ENCODE measurements around the gene SHC3. TPM values are rescaled to one million over a fixed set of nuclear protein-coding genes. Genes with fewer than 3 reads are reported as not detected.

Gene SHC3
- polyA plus RNA-seq, 3 donors, result not detected

GRCh38 chr9:89215342-89215741 is 36.7 kb upstream of the SHC3 start:
- Mint-ChIP-seq H3K4me3 (no peak overlapping the region), H3K27ac (no peak overlapping the region), H3K4me1 (no peaks in the 10 kb centered on the region), H3K36me3 (no peaks in the 10 kb centered on the region), H3K9me3 (peaks cover 0 to 5% (median 3%) of the 10 kb centered on the region in 7 donors), H3K27me3 (ENCODE audit: low read depth in 3 of 3) (peaks cover 5 to 18% (median 10%) of the 10 kb centered on the region in 3 donors)
- no peak overlapping the region for H3K9ac ChIP-seq (ENCODE audit: insufficient read depth, low read length, poor library complexity, severe bottlenecking)
- H3K9me3 ChIP-seq (replicated peaks in 1 of 2; ENCODE audit: control insufficient read depth in 1 of 2, insufficient read depth in 1 of 2, low read length in 2 of 2), result no peaks in the 10 kb centered on the region
- no peaks in the 10 kb centered on the region for H3K79me2 ChIP-seq (ENCODE audit: insufficient read depth, low read length)
- intact Hi-C loops (cut with micrococcal nuclease), result no loop called here
- TF ChIP-seq, protein P1, sequence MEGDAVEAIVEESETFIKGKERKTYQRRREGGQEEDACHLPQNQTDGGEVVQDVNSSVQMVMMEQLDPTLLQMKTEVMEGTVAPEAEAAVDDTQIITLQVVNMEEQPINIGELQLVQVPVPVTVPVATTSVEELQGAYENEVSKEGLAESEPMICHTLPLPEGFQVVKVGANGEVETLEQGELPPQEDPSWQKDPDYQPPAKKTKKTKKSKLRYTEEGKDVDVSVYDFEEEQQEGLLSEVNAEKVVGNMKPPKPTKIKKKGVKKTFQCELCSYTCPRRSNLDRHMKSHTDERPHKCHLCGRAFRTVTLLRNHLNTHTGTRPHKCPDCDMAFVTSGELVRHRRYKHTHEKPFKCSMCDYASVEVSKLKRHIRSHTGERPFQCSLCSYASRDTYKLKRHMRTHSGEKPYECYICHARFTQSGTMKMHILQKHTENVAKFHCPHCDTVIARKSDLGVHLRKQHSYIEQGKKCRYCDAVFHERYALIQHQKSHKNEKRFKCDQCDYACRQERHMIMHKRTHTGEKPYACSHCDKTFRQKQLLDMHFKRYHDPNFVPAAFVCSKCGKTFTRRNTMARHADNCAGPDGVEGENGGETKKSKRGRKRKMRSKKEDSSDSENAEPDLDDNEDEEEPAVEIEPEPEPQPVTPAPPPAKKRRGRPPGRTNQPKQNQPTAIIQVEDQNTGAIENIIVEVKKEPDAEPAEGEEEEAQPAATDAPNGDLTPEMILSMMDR (IDR thresholded peaks at IDR 0.05), result no peak
- H3K4me1 ChIP-seq (ENCODE audit: control insufficient read depth in 1 of 2, insufficient read depth in 2 of 2, low read length in 2 of 2), result no peaks in the 10 kb centered on the region
- no peak overlapping the region for H2AFZ ChIP-seq (ENCODE audit: insufficient read depth, low read depth, low read length, poor library complexity, severe bottlenecking)
- no peak overlapping the region for H3K27ac ChIP-seq (ENCODE audit: low read depth in 1 of 2, low read length in 2 of 2)
- no peaks in the 10 kb centered on the region for H3K36me3 ChIP-seq (replicated peaks in 1 of 2; ENCODE audit: control insufficient read depth in 1 of 2, insufficient read depth in 2 of 2, low read length in 2 of 2)
- no peaks in the 10 kb centered on the region for H4K20me1 ChIP-seq (ENCODE audit: insufficient read depth, low read length)
- 69% methylated on average over 2 of the region's 3 CpGs for WGBS (ENCODE audit: insufficient coverage)
- no peak for DNase-seq
- no peak overlapping the region for H3K4me2 ChIP-seq (replicated peaks; ENCODE audit: extremely low read depth, low read length, poor library complexity, severe bottlenecking)
- no peak overlapping the region for H3K4me3 ChIP-seq (replicated peaks in 1 of 3; ENCODE audit: low read depth in 2 of 3, low read length in 3 of 3)
- no peaks in the 10 kb centered on the region for H3K27me3 ChIP-seq (ENCODE audit: control insufficient read depth in 2 of 2, insufficient read depth in 2 of 2, low read length in 2 of 2)

DNA sequence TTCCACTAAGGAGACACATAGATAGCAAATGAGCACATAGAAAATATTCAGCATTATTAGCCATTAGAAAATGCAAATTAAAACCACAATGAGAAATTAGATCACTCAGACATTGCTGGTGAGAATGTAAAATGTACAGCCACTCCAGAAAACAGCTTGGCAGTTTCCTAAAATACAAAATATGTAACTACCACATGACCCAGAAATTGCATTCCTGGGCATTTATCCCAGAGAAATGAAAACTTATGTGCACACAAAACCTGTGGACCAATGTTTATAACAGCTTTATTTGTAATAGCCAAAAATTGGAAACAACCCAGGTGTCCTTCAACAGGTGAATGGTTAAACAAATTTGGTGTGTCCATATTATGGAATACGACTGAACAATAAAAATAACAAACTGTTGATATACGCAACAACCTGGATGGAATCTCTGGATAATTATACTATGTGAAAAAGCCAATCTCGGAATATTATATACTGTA is 34.8 kb upstream of the SHC3 start:
- peaks cover 0 to 2% of the 10 kb centered on the region in 2 donors for H3K9me3 ChIP-seq (replicated peaks in 1 of 2; ENCODE audit: control insufficient read depth in 1 of 2, insufficient read depth in 1 of 2, low read length in 2 of 2)
- H3K27me3 ChIP-seq (ENCODE audit: control insufficient read depth in 2 of 2, insufficient read depth in 2 of 2, low read length in 2 of 2), result no peaks in the 10 kb centered on the region
- H3K9ac ChIP-seq (ENCODE audit: insufficient read depth, low read length, poor library complexity, severe bottlenecking), result no peak overlapping the region
- Mint-ChIP-seq H3K27ac (no peak overlapping the region), H3K9me3 (peaks cover 2 to 19% (median 8%) of the 10 kb centered on the region in 7 donors), H3K36me3 (no peaks in the 10 kb centered on the region), H3K4me1 (no peaks in the 10 kb centered on the region), H3K4me3 (no peak overlapping the region), H3K27me3 (ENCODE audit: low read depth in 3 of 3) (peaks cover 5 to 18% (median 10%) of the 10 kb centered on the region in 3 donors)
- H4K20me1 ChIP-seq (ENCODE audit: insufficient read depth, low read length), result no peaks in the 10 kb centered on the region
- H3K36me3 ChIP-seq (replicated peaks in 1 of 2; ENCODE audit: control insufficient read depth in 1 of 2, insufficient read depth in 2 of 2, low read length in 2 of 2), result no peaks in the 10 kb centered on the region
- H3K27ac ChIP-seq (ENCODE audit: low read depth in 1 of 2, low read length in 2 of 2), result no peak overlapping the region
- intact Hi-C loops (cut with micrococcal nuclease), result no loop called here
- WGBS (ENCODE audit: insufficient coverage), result no CpG with 5 or more reads among the region's 3 CpGs
- DNase-seq, result no peak
- no peaks in the 10 kb centered on the region for H3K4me1 ChIP-seq (ENCODE audit: control insufficient read depth in 1 of 2, insufficient read depth in 2 of 2, low read length in 2 of 2)
- TF ChIP-seq, protein P1 (IDR thresholded peaks at IDR 0.05), result no peak
- no peak overlapping the region for H3K4me3 ChIP-seq (replicated peaks in 1 of 3; ENCODE audit: low read depth in 2 of 3, low read length in 3 of 3)
- no peak overlapping the region for H3K4me2 ChIP-seq (replicated peaks; ENCODE audit: extremely low read depth, low read length, poor library complexity, severe bottlenecking)
- H2AFZ ChIP-seq (ENCODE audit: insufficient read depth, low read depth, low read length, poor library complexity, severe bottlenecking), result no peak overlapping the region
- H3K79me2 ChIP-seq (ENCODE audit: insufficient read depth, low read length), result no peaks in the 10 kb centered on the region
